Measurements from ENCODE around the gene EVX1. TPM values are rescaled to one million over a fixed set of nuclear protein-coding genes. Genes with fewer than 3 reads are reported as not detected.
A peak's percentile ranks its signal among the peaks of the same experiment; 100 is the strongest.

Gene EVX1
- total RNA-seq, 2 experiments from 2014 or later, result not detected

DNA sequence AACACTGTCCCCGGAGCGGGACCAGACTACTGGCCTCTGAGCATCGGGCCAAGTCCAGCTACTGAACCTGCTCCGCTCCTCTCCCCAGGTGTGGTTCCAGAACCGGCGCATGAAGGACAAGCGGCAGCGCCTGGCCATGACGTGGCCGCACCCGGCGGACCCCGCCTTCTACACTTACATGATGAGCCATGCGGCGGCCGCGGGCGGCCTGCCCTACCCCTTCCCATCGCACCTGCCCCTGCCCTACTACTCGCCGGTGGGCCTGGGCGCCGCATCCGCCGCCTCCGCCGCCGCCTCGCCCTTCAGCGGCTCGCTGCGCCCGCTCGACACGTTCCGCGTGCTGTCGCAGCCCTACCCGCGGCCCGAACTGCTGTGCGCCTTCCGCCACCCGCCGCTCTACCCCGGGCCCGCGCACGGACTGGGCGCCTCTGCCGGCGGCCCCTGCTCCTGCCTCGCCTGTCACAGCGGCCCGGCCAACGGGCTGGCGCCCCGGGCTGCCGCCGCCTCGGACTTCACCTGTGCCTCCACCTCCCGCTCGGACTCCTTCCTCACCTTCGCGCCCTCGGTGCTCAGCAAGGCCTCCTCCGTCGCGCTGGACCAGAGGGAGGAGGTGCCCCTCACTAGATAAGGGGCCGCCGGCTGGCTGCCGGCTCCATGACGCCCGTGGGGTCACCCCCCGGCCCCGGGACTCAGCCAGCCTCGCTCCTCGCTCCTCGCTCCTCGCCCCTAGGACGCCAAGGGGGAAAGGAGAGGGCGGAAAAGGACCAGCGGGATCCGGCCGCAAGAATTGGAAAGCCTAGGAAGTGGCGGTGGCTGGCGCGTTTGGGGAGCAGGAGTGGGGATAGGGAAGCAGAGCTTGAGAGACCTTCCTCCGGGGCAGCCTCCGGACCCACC lies 3.4 kb downstream of the EVX1 start:
- H3K36me3 Mint-ChIP-seq, result no peaks in the 10 kb centered on the region
- no peak overlapping the region for H3K4me3 Mint-ChIP-seq
- peaks cover 12% of the 10 kb centered on the region for H3K4me1 Mint-ChIP-seq
- H3K27ac Mint-ChIP-seq, result peak overlapping the region; percentile 38
- no peak for DNase-seq
- ATAC-seq (ENCODE audit: low read depth), result no peak
- H3K9me3 Mint-ChIP-seq, result peaks cover 4% of the 10 kb centered on the region
- POLR2A ChIA-PET, result no interaction called here
- H3K27me3 Mint-ChIP-seq, result peaks cover 95% of the 10 kb centered on the region

- H3K27me3 Mint-ChIP-seq, result peaks cover 88% of the 10 kb centered on the region
- no peak overlapping the region for H3K4me3 Mint-ChIP-seq
- H3K4me1 Mint-ChIP-seq, result peaks cover 9% of the 10 kb centered on the region
- ATAC-seq (ENCODE audit: low read depth) (no peak), DNase-seq (no peak)
- H3K27ac Mint-ChIP-seq, result no peak overlapping the region
- POLR2A ChIA-PET, result no interaction called here
- no peaks in the 10 kb centered on the region for H3K36me3 Mint-ChIP-seq
- peaks cover 4% of the 10 kb centered on the region for H3K9me3 Mint-ChIP-seq
Observed at GRCh38 chr7:27247000-27247399, 4.4 kb downstream of the EVX1 start.

DNA sequence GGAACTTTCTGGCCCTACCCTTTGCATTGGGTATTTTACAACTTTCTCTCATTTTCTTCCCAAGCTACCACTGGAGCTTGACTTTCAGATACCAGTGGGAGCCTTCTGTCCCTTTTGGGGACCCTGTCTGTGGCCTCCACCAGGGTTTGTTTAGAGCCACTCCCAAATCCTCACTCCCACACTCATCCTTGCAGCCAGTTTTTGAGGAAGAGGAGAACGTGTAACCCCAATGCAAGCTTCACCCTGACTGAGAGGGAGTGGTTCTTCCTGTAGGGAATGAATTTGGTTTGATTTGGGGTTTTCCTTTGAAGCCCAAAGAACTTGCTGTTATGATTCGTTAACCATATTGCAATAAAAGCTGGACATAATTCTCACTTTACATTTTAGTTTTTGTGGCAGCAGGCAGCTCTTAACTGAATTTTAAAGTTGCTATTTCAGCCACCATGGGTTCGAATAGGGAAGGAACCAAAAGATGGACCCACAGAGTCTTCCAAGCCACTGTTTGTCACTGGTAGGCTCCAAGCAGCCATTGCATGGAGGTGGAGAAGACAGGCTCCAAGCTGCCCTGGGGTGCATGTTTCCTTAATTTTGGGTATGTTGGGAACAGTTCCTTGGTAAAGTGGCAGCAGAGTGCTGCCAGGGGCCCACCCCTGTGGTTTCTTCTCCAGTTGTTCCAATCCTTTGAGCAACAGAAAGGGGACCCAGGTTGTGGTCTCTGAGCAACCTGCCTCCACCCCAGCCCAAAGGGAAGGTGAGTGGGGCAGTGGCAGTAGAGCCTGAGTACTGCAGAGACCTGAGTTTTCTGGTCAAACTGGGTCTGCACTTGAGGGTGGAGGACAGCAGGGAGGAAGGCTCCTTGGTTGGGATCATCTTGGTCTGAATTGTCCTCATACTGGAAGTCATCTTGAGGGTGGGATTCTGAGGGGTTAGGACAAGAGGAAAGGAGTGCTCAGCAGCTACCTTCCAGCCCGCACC lies 5.1 kb downstream of the EVX1 start:
- peaks cover 88% of the 10 kb centered on the region for H3K27me3 Mint-ChIP-seq
- DNase-seq, result no peak
- peaks cover 4% of the 10 kb centered on the region for H3K9me3 Mint-ChIP-seq
- POLR2A ChIA-PET, result no interaction called here
- no peak overlapping the region for H3K4me3 Mint-ChIP-seq
- H3K4me1 Mint-ChIP-seq, result peaks cover 4% of the 10 kb centered on the region
- no peak for ATAC-seq (ENCODE audit: low read depth)
- H3K36me3 Mint-ChIP-seq, result no peaks in the 10 kb centered on the region
- no peak overlapping the region for H3K27ac Mint-ChIP-seq

DNA sequence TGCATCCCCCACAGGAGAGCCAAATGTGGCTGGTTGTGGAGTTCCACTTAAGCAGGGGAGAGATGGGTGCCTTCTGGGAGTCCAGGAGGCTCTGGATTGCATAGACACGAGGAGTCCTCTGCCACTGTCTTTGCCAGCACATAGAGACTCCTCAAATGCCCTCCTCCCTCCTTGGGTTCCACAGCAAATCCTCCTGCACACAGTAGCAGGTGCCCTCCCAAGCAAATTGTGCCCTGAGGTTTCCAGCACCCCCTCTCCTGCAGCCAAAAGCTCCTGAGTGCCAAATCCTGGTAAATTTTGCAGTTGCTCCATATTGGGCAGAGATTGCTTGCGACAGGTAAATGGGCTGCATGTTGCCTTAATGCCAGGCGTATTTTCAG lies 5.8 kb downstream of the EVX1 start:
- Mint-ChIP-seq H3K27ac (no peak overlapping the region), H3K27me3 (peaks cover 92% of the 10 kb centered on the region), H3K36me3 (no peaks in the 10 kb centered on the region), H3K4me1 (peaks cover 4% of the 10 kb centered on the region), H3K9me3 (peaks cover 4% of the 10 kb centered on the region), H3K4me3 (no peak overlapping the region)
- no peak for DNase-seq
- no peak for ATAC-seq (ENCODE audit: low read depth)
- POLR2A ChIA-PET, result no interaction called here

- no peak overlapping the region for H3K4me3 Mint-ChIP-seq
- DNase-seq (no peak), ATAC-seq (ENCODE audit: low read depth) (no peak)
- peaks cover 4% of the 10 kb centered on the region for H3K9me3 Mint-ChIP-seq
- H3K27me3 Mint-ChIP-seq, result peaks cover 91% of the 10 kb centered on the region
- no peak overlapping the region for H3K27ac Mint-ChIP-seq
- H3K36me3 Mint-ChIP-seq, result no peaks in the 10 kb centered on the region
- POLR2A ChIA-PET, result interaction anchor here (0.6 kb wide), 1 partner anchor 382 kb away, joined by 4 read pairs; no protein-coding TSS in a partner anchor
- H3K4me1 Mint-ChIP-seq, result peaks cover 3% of the 10 kb centered on the region
Observed at GRCh38 chr7:27248911-27249723, 6.5 kb downstream of the EVX1 start.

GRCh38 chr7:27249724-27250556 lies 7.3 kb downstream of the EVX1 start:
- Mint-ChIP-seq H3K9me3 (peaks cover 4% of the 10 kb centered on the region), H3K4me1 (no peaks in the 10 kb centered on the region), H3K4me3 (no peak overlapping the region), H3K36me3 (no peaks in the 10 kb centered on the region), H3K27me3 (peaks cover 85% of the 10 kb centered on the region), H3K27ac (no peak overlapping the region)
- no peak for DNase-seq
- ATAC-seq (ENCODE audit: low read depth), result no peak
- POLR2A ChIA-PET, result no interaction called here

GRCh38 chr7:27250557-27251070 lies 8.0 kb downstream of the EVX1 start:
- Mint-ChIP-seq H3K4me1 (no peaks in the 10 kb centered on the region), H3K36me3 (no peaks in the 10 kb centered on the region), H3K27me3 (peaks cover 78% of the 10 kb centered on the region), H3K9me3 (peaks cover 4% of the 10 kb centered on the region), H3K27ac (no peak overlapping the region), H3K4me3 (no peak overlapping the region)
- POLR2A ChIA-PET, result no interaction called here
- DNase-seq (no peak), ATAC-seq (ENCODE audit: low read depth) (no peak)

- ATAC-seq (ENCODE audit: low read depth) (no peak), DNase-seq (no peak)
- no peaks in the 10 kb centered on the region for H3K36me3 Mint-ChIP-seq
- no peak overlapping the region for H3K4me3 Mint-ChIP-seq
- peaks cover 4% of the 10 kb centered on the region for H3K9me3 Mint-ChIP-seq
- H3K27ac Mint-ChIP-seq, result no peak overlapping the region
- peaks cover 75% of the 10 kb centered on the region for H3K27me3 Mint-ChIP-seq
- no peaks in the 10 kb centered on the region for H3K4me1 Mint-ChIP-seq
- POLR2A ChIA-PET, result no interaction called here
Observed at GRCh38 chr7:27251136-27251651, 8.6 kb downstream of the EVX1 start.

DNA sequence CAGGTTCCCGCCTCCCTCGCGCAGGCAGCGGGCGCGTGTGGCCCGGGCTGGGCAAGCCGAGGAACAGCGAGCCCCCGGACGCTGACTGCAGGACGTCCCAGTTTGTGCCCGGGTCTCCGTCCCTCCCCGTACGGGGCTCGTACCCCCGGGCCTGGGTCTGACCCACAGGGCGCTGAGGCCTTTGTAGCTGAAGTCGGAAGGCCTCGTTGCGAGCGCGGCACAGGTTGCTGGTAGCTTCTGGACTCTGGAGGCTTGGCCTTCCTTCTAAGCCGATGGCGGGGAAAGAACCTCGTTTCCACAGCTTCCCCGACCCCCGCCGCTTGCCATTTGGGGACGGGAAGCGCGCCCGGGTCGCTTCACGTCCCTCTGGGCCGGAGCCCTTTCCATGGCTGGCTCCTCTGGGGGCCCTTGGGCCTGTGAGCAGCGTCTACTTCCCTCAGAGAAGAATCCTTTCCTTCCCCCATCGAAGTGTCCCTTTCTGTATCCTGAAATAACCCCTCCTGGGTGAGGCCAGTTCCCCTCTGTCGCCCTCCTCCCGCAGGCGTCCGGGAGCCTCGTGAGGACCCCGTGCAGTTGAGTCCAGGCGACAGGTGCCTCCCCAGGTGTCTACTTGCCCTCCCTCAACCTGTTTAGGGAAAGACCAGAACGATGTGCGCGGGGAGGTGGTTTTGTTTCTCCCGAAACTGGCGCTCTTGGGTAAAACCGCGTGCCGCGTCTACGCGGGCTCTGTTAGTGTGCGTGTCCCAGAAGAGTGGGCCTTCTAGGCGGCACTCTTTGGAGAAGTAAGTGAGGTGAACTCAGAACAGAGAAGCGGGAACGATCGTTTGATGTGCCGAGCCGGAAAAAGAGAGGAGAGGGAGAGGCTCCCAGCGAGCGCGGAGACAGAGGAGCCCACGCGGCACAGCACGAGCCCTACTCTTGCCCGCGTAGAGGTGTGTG lies 9.3 kb downstream of the EVX1 start:
- no peaks in the 10 kb centered on the region for H3K4me1 Mint-ChIP-seq
- DNase-seq (no peak), ATAC-seq (ENCODE audit: low read depth) (no peak)
- H3K9me3 Mint-ChIP-seq, result peaks cover 4% of the 10 kb centered on the region
- H3K36me3 Mint-ChIP-seq, result no peaks in the 10 kb centered on the region
- H3K4me3 Mint-ChIP-seq, result no peak overlapping the region
- peaks cover 67% of the 10 kb centered on the region for H3K27me3 Mint-ChIP-seq
- H3K27ac Mint-ChIP-seq, result no peak overlapping the region
- POLR2A ChIA-PET, result no interaction called here

DNA sequence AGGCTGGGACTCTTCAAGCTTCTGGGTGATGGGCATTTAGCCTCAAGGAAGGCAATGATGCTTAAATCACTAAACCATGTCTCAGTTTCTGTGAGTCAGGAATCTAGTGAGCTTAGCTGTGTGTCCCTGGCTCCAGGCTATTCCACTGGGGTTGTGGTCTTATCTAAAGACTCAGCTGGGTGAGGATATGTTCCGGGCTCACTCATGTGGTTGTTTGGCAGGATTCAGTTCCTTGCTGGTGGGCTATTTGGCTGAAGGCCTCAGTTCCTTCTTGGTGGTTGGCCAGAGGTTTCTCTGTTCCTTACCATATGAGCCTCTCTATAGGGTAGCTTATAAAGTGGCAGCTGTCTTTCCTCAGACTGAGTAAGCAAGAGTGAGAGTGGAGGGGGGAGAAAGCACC lies 12.0 kb downstream of the EVX1 start:
- Mint-ChIP-seq H3K4me3 (no peak overlapping the region), H3K27me3 (peaks cover 49% of the 10 kb centered on the region), H3K36me3 (no peaks in the 10 kb centered on the region), H3K27ac (no peak overlapping the region), H3K9me3 (peaks cover 4% of the 10 kb centered on the region), H3K4me1 (no peaks in the 10 kb centered on the region)
- DNase-seq (no peak), ATAC-seq (ENCODE audit: low read depth) (no peak)
- POLR2A ChIA-PET, result no interaction called here

DNA sequence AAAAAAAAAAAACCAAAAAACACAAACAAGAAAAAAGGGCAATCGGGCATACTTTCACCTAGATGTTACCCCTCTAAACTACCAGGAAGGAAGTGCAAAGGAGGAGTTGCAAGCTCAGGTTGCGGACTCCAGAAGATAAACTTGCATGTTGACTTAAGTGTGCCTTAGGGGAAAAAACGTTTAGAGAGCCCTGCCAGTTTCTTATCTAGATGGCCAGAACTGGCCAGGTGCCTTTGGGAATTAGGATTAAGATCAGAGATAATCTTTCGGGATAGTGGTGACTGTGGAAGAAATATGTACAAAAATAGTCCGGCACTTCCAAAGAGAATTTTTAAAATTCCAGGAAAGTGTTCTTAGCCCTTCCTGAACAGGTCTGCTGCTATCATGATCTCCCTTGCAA lies 17.6 kb downstream of the EVX1 start:
- H3K27me3 Mint-ChIP-seq, result peaks cover 16% of the 10 kb centered on the region
- POLR2A ChIA-PET, result no interaction called here
- H3K4me3 Mint-ChIP-seq, result no peak overlapping the region

More for the DNA sequence above, 17.6 kb downstream of the EVX1 start:
- Mint-ChIP-seq H3K9me3 (no peaks in the 10 kb centered on the region), H3K4me1 (no peaks in the 10 kb centered on the region), H3K27ac (no peak overlapping the region), H3K36me3 (no peaks in the 10 kb centered on the region)
- DNase-seq, result no peak
- ATAC-seq (ENCODE audit: low read depth), result no peak
